Stomach (tissue), 4 donors: ENCODE measurements around the gene FRMPD2.
"Not testable (repeated sequence)": the region's sequence is repeated elsewhere in the genome, so short reads cannot be mapped to it uniquely, and the experiment has no call there.

ENCODE experiments used
- POLR2A ChIP-seq, 4 donors: fragments of 450-650 bp; IDR thresholded peaks; one replicate each; pipeline ENCODE4 v1.6.1; 2016; ENCODE audit warnings: antibody characterized with exemption in 4 of 4, control low read depth in 2 of 4, mild to moderate bottlenecking in 1 of 4, moderate library complexity in 1 of 4
- POLR2AphosphoS5 ChIP-seq, 3 donors: sonication (generic); formaldehyde crosslinking; IDR thresholded peaks; one replicate each; pipeline ENCODE4 v1.6.1; 2016; ENCODE audit warnings: antibody characterized with exemption in 3 of 3
- TF ChIP-seq, protein P1 (sequence below), 7 experiments: fragments of 450-650 bp in 4 of 7; fragments of 200-600 bp in 3 of 7; sonication (generic) in 3 of 7; IDR thresholded peaks; one replicate each; pipeline ENCODE4 v1.5.1; 2016 to 2019; ENCODE audit warnings: antibody characterized with exemption in 7 of 7, control low read depth in 2 of 7, mild to moderate bottlenecking in 1 of 7

DNA sequence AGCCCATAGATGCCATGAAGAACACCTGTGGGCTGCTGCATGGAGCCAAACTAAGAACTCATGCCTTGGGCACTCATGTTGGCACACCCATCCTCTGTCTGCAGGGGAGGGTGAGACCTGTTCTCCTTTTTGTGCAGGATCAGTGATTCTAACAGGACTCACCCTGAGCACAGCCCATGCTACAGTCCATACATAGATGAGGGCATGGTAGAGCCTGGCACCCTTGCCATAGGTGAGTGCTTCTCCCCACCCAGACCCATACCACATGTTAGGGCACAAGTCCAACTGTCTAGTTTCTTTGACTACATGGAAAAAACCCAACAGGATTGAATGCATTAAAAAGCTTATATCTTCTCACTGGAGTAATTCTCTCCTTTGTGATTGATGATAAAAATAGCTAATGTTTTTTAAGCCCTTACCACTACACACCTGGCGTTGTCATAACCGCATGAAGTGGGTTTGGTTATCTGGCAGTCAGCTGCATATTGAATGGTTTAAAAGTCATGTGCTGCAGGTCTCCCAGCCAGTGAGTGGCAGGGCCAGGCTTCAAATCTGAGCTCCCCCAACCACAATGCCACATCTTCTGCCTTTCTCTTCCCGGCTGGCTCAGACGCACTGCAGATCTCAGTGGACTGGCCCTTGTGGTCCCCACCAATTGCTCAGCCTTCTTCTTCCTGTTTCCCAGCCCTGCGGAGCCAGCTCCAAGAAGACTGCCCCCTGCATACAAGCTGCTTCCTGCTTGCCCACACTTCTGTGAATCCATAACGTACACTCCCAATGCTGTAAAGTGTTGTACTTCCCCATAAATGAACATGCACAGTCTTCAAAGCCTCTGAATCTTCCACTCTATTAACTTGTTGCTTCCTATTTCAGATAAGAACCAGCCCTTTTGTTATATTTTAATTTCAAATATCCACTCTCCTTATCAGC is 120.0 kb downstream of the FRMPD2 start:
- not testable (repeated sequence) for TF ChIP-seq POLR2AphosphoS5, POLR2A (IDR thresholded peaks at IDR 0.05)
- TF ChIP-seq, protein P1, sequence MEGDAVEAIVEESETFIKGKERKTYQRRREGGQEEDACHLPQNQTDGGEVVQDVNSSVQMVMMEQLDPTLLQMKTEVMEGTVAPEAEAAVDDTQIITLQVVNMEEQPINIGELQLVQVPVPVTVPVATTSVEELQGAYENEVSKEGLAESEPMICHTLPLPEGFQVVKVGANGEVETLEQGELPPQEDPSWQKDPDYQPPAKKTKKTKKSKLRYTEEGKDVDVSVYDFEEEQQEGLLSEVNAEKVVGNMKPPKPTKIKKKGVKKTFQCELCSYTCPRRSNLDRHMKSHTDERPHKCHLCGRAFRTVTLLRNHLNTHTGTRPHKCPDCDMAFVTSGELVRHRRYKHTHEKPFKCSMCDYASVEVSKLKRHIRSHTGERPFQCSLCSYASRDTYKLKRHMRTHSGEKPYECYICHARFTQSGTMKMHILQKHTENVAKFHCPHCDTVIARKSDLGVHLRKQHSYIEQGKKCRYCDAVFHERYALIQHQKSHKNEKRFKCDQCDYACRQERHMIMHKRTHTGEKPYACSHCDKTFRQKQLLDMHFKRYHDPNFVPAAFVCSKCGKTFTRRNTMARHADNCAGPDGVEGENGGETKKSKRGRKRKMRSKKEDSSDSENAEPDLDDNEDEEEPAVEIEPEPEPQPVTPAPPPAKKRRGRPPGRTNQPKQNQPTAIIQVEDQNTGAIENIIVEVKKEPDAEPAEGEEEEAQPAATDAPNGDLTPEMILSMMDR (IDR thresholded peaks at IDR 0.05) = not testable (repeated sequence)
